Panc1 (cell line): ENCODE results near the gene CDH13. TPM values are rescaled to one million over a fixed set of nuclear protein-coding genes. Genes with fewer than 3 reads are reported as not detected.

Experiments used
- ATAC-seq: fragments of 200-7000 bp; cut with Tn5 transposase; 2 replicates; pipeline ENCODE4 v1.9.1; 2020; ENCODE audit warnings: mild to moderate bottlenecking, moderate library complexity
- BruUV-seq: library from RNA; stranded (reverse); fragments of 400-500 nt; replicated peaks from 2 replicates; lab custom pipeline; 2021; lab: Mats Ljungman, UMichigan
- CTCF ChIA-PET: fragments of 300-600 bp; sonication (Branson Sonifier 250); formaldehyde crosslinking; loops from one replicate; lab custom pipeline; 2022; ENCODE audit warnings: antibody characterized with exemption; lab: Charles Lee
- POLR2A ChIA-PET: fragments of 300-600 bp; sonication (Branson Sonifier 250); formaldehyde crosslinking; loops from one replicate; lab custom pipeline; 2022; ENCODE audit warnings: antibody characterized with exemption; lab: Charles Lee
- DNase-seq: peaks from one replicate; pipeline ENCODE4 v3.0.0-alpha.2; 2010; ENCODE audit warnings: low read depth, low spot score
- H3K27ac ChIP-seq: 2 replicates; pipeline ENCODE4 v1.5.1; 2011; ENCODE audit warnings: mild to moderate bottlenecking, low read length, inconsistent platforms
- H3K27me3 ChIP-seq: fragments of 200-500 bp; sonication (Bioruptor generic); 2 replicates; pipeline ENCODE4 v1.6.0; 2014; ENCODE audit warnings: low read length, inconsistent platforms; ENCODE audit not compliant: control insufficient read depth, insufficient read depth
- H3K36me3 ChIP-seq: fragments of 200-500 bp; sonication (Bioruptor generic); 2 replicates; pipeline ENCODE4 v1.5.1; 2014; ENCODE audit warnings: inconsistent platforms, mild to moderate bottlenecking, low read length, moderate library complexity; ENCODE audit not compliant: control insufficient read depth, insufficient read depth
- H3K4me1 ChIP-seq: 2 replicates; pipeline ENCODE4 v1.5.1; 2011; ENCODE audit warnings: inconsistent platforms, mild to moderate bottlenecking, low read length, moderate library complexity; ENCODE audit not compliant: control insufficient read depth, insufficient read depth
- H3K4me3 ChIP-seq, 2 experiments: 2 replicates each; pipeline ENCODE4 v1.5.1; 2011 to 2012; ENCODE audit warnings: low read depth in 2 of 2, low read length in 2 of 2, mild to moderate bottlenecking in 2 of 2, inconsistent platforms in 1 of 2, moderate library complexity in 1 of 2
- H3K9me3 ChIP-seq: fragments of 200-500 bp; sonication (Bioruptor generic); 2 replicates; pipeline ENCODE4 v1.5.1; 2014; ENCODE audit warnings: low read depth, mild to moderate bottlenecking, inconsistent platforms, low read length, moderate library complexity; ENCODE audit not compliant: control insufficient read depth, insufficient read depth
- POLR2AphosphoS5 ChIP-seq: IDR thresholded peaks from 2 replicates; pipeline ENCODE4 v1.6.1; 2012; ENCODE audit warnings: mild to moderate bottlenecking, low read depth, low read length, moderate library complexity
- REST ChIP-seq, 2 experiments: IDR thresholded peaks; 2 replicates each; pipeline ENCODE4 v1.6.1; 2011 to 2012; ENCODE audit warnings: low read depth in 2 of 2, control low read depth in 1 of 2, low read length in 1 of 2, mild to moderate bottlenecking in 1 of 2, moderate library complexity in 1 of 2; ENCODE audit not compliant: insufficient read depth in 1 of 2
- SIN3A ChIP-seq: IDR thresholded peaks from 2 replicates; pipeline ENCODE4 v1.6.1; 2012; ENCODE audit warnings: low read depth, mild to moderate bottlenecking, low read length, moderate library complexity, borderline replicate concordance; ENCODE audit not compliant: insufficient read depth
- TCF7L2 ChIP-seq: IDR thresholded peaks from 2 replicates; pipeline ENCODE4 v1.6.1; 2011; ENCODE audit warnings: mild to moderate bottlenecking, low read depth, low read length, inconsistent platforms
- in situ Hi-C: cut with HindIII; loops from 2 replicates; pipeline ENCODE4 v1.10.0; 2016; ENCODE audit warnings: low sequenced_read_pairs, low pct_unique_long_range_greater_than_20kb
- intact Hi-C: fragments of 100-400 bp; cut with micrococcal nuclease; formaldehyde crosslinking; loops from one replicate; pipeline ENCODE4 v1.10.0; 2022; ENCODE audit not compliant: unreplicated experiment
- total RNA-seq: library from RNA; stranded (reverse); gene quantifications from one replicate; pipeline ENCODE4 v1.2.1, GENCODE V29; 2021; ENCODE audit not compliant: unreplicated experiment
- TF ChIP-seq, protein P1 (sequence below): fragments of 450-650 bp; IDR thresholded peaks from 2 replicates; pipeline ENCODE4 v1.5.1; 2017; ENCODE audit warnings: mild to moderate bottlenecking

The CDH13 gene
- total RNA-seq, 1 experiment from 2014 or later = not detected

GRCh38 chr16:83171396-83171795 lies 544.6 kb downstream of the CDH13 start:
- no peak for ATAC-seq
- intact Hi-C loops = no loop called here
- POLR2A ChIA-PET = no interaction called here
- no peak for TF ChIP-seq POLR2AphosphoS5
- TF ChIP-seq TCF7L2 = no peak
- TF ChIP-seq REST (IDR thresholded peaks at IDR 0.05; ENCODE audit: insufficient read depth in 1 of 2, low read depth in 2 of 2, low read length in 1 of 2) = no peak
- TF ChIP-seq, protein P1, sequence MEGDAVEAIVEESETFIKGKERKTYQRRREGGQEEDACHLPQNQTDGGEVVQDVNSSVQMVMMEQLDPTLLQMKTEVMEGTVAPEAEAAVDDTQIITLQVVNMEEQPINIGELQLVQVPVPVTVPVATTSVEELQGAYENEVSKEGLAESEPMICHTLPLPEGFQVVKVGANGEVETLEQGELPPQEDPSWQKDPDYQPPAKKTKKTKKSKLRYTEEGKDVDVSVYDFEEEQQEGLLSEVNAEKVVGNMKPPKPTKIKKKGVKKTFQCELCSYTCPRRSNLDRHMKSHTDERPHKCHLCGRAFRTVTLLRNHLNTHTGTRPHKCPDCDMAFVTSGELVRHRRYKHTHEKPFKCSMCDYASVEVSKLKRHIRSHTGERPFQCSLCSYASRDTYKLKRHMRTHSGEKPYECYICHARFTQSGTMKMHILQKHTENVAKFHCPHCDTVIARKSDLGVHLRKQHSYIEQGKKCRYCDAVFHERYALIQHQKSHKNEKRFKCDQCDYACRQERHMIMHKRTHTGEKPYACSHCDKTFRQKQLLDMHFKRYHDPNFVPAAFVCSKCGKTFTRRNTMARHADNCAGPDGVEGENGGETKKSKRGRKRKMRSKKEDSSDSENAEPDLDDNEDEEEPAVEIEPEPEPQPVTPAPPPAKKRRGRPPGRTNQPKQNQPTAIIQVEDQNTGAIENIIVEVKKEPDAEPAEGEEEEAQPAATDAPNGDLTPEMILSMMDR = no peak
- TF ChIP-seq SIN3A = no peak
- H3K4me3 ChIP-seq = no peak overlapping the region
- no peaks in the 10 kb centered on the region for H3K9me3 ChIP-seq
- no peak overlapping the region for H3K27ac ChIP-seq
- in situ Hi-C loops = no loop called here
- no peaks in the 10 kb centered on the region for H3K27me3 ChIP-seq
- CTCF ChIA-PET = no interaction called here
- DNase-seq = no peak
- no peaks in the 10 kb centered on the region for H3K36me3 ChIP-seq
- no peaks in the 10 kb centered on the region for H3K4me1 ChIP-seq
- BruUV-seq = no TSS peak

DNA sequence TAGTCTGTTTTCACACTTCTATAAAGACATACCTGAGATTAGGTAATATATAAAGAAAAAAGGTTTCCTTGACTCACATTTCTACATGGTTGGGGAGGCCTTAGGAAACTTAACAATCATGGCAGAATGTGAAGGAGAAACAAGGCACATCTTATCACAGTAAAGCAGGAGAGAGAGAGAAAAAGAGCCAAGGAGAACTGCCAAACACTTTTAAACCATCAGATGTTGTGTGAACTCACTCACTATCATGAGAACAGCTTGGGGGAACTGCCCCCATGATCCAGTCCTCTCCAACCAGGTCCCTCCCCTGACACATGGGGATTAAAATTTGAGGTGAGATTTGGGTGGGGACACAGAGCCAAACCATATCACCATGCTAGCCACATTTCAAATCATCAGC lies 547.9 kb downstream of the CDH13 start:
- ChIA-PET POLR2A (no interaction called here), CTCF (no interaction called here)
- in situ Hi-C loops (no loop called here), intact Hi-C loops (no loop called here)
- Histone ChIP-seq H3K36me3 (no peaks in the 10 kb centered on the region), H3K9me3 (no peaks in the 10 kb centered on the region), H3K4me1 (no peaks in the 10 kb centered on the region), H3K4me3 (no peak overlapping the region), H3K27ac (no peak overlapping the region), H3K27me3 (no peaks in the 10 kb centered on the region)
- DNase-seq = no peak
- TF ChIP-seq POLR2AphosphoS5 = no peak
- TF ChIP-seq SIN3A = no peak
- TF ChIP-seq REST (IDR thresholded peaks at IDR 0.05; ENCODE audit: insufficient read depth in 1 of 2, low read depth in 2 of 2, low read length in 1 of 2) = no peak
- no peak for TF ChIP-seq TCF7L2
- TF ChIP-seq, protein P1 = no peak
- ATAC-seq = no peak
- BruUV-seq = no TSS peak
